Measurements from ENCODE around the gene IFITM5. TPM values are rescaled to one million over a fixed set of nuclear protein-coding genes. Genes with fewer than 3 reads are reported as not detected.

Gene IFITM5
- total and polyA plus RNA-seq, 9 of the 15 experiments (the other 6 are each of a cell fraction or from before 2014, with no cell fraction given), result 0.19 TPM; not detected in 8

- TF ChIP-seq ZNF592 (IDR thresholded peaks at IDR 0.05) (peak; percentile 54; the same call in 1 of the 2 replicates), MEIS2 (IDR thresholded peaks at IDR 0.05; ENCODE audit: partially characterized antibody) (peak; percentile 24)
Measured at GRCh38 chr11:307766-308708, 8.7 kb upstream of the IFITM5 start, which contains the start of gene IFITM2 (continued).

Data from K562 (cell line).